SU-DHL-6 (cell line): ENCODE results near the gene KCNMB4.

Experiments
- H2AFZ ChIP-seq: fragments of 200-600 bp; sonication (generic); 2 replicates; pipeline ENCODE4 v1.6.1; 2014; ENCODE audit warnings: low read depth, mild to moderate bottlenecking, moderate library complexity, mixed read lengths, antibody characterized with exemption, low read length; ENCODE audit not compliant: severe bottlenecking
- H3F3A ChIP-seq: fragments of 200-600 bp; shearing (Covaris generic); 2 replicates; pipeline ENCODE4 v1.6.0; 2016; ENCODE audit warnings: antibody characterized with exemption, mild to moderate bottlenecking; ENCODE audit not compliant: insufficient read depth
- H3K27ac ChIP-seq: fragments of 200-600 bp; sonication (generic); 2 replicates; pipeline ENCODE4 v1.5.1; 2016; ENCODE audit warnings: low read depth, mild to moderate bottlenecking, low read length, moderate library complexity, mixed read lengths
- H3K27me3 ChIP-seq: fragments of 200-600 bp; sonication (generic), shearing (Covaris generic); 2 replicates; pipeline ENCODE4 v1.6.0; 2014; ENCODE audit warnings: mild to moderate bottlenecking, low read length
- H3K36me3 ChIP-seq: fragments of 200-600 bp; sonication (generic); 2 replicates; pipeline ENCODE4 v1.6.1; 2014; ENCODE audit warnings: mild to moderate bottlenecking, low read length, mixed read lengths
- H3K4me2 ChIP-seq: fragments of 300-600, 200-600 bp; shearing (Covaris generic), sonication (generic); 2 replicates; pipeline ENCODE4 v1.6.0; 2014; ENCODE audit warnings: low read length, low read depth, mild to moderate bottlenecking; ENCODE audit not compliant: poor library complexity, severe bottlenecking
- H3K4me3 ChIP-seq: fragments of 200-600 bp; sonication (generic); 2 replicates; pipeline ENCODE4 v1.5.1; 2014; ENCODE audit warnings: antibody characterized with exemption, low read length, mild to moderate bottlenecking, mixed read lengths; ENCODE audit not compliant: insufficient read depth, poor library complexity, severe bottlenecking
- H3K79me2 ChIP-seq: fragments of 200-600 bp; sonication (generic); 2 replicates; pipeline ENCODE4 v1.6.1; 2014; ENCODE audit warnings: mild to moderate bottlenecking, low read length, moderate library complexity; ENCODE audit not compliant: insufficient read depth
- H3K9ac ChIP-seq: fragments of 200-600 bp; sonication (generic); 2 replicates; pipeline ENCODE4 v1.7.0; 2014; ENCODE audit warnings: mild to moderate bottlenecking, low read length
- H3K9me2 ChIP-seq: fragments of 200-600 bp; sonication (generic); replicated peaks from 2 replicates; pipeline ENCODE4 v1.6.1; 2014; ENCODE audit warnings: low read length; ENCODE audit not compliant: insufficient read depth
- H3K9me3 ChIP-seq: fragments of 200-600 bp; sonication (generic); 2 replicates; pipeline ENCODE4 v1.6.1; 2014; ENCODE audit warnings: low read length, mixed read lengths; ENCODE audit not compliant: insufficient read depth
- H4K20me1 ChIP-seq: fragments of 200-600 bp; sonication (generic); 2 replicates; pipeline ENCODE4 v1.6.1; 2014; ENCODE audit warnings: low read depth, mild to moderate bottlenecking, antibody characterized with exemption, low read length, moderate library complexity, mixed read lengths
- EZH2phosphoT487 ChIP-seq: fragments of 200-600 bp; sonication (generic), shearing (Covaris generic); conservative IDR thresholded peaks from 2 replicates; pipeline ENCODE4 v1.6.1; 2018; ENCODE audit warnings: mild to moderate bottlenecking, antibody characterized with exemption, low read length, moderate library complexity, mixed read lengths
- TF ChIP-seq, protein P1 (sequence below): fragments of 200-600 bp; sonication (generic); IDR thresholded peaks from one replicate; pipeline ENCODE4 v1.5.1; 2017; ENCODE audit warnings: antibody characterized with exemption, mild to moderate bottlenecking, low read length, moderate library complexity; ENCODE audit not compliant: insufficient read depth, poor library complexity, severe bottlenecking

KCNMB4 gene

DNA sequence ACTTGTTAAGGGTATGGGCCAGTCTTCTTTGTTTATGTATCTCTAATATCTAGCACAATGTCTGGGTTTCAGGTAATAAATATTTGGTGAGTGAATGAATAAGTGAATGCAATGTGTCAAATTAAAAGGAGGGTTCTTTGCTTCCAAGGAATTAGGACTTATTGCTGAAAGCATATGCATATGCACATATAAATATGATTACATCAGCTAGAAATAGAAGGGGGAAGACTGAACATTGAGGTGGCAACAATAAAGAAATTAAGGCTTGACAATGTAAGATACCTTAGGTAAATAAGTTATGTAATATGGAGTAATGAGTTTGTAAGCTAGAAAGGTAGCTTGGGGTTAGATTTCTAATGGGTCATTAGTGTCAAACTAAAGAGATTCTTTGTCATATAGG lies 37.7 kb downstream of the KCNMB4 start:
- Histone ChIP-seq H3K4me3 (no peak overlapping the region), H3K9me2 (no peaks in the 10 kb centered on the region), H3K27me3 (no peaks in the 10 kb centered on the region), H3F3A (no peaks in the 10 kb centered on the region), H3K9ac (no peak overlapping the region), H3K9me3 (no peaks in the 10 kb centered on the region), H3K36me3 (no peaks in the 10 kb centered on the region), H4K20me1 (no peaks in the 10 kb centered on the region), H3K4me2 (no peak overlapping the region), H3K79me2 (no peaks in the 10 kb centered on the region), H2AFZ (no peak overlapping the region), H3K27ac (no peak overlapping the region)
- TF ChIP-seq, protein P1, sequence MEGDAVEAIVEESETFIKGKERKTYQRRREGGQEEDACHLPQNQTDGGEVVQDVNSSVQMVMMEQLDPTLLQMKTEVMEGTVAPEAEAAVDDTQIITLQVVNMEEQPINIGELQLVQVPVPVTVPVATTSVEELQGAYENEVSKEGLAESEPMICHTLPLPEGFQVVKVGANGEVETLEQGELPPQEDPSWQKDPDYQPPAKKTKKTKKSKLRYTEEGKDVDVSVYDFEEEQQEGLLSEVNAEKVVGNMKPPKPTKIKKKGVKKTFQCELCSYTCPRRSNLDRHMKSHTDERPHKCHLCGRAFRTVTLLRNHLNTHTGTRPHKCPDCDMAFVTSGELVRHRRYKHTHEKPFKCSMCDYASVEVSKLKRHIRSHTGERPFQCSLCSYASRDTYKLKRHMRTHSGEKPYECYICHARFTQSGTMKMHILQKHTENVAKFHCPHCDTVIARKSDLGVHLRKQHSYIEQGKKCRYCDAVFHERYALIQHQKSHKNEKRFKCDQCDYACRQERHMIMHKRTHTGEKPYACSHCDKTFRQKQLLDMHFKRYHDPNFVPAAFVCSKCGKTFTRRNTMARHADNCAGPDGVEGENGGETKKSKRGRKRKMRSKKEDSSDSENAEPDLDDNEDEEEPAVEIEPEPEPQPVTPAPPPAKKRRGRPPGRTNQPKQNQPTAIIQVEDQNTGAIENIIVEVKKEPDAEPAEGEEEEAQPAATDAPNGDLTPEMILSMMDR: no peak

GRCh38 chr12:70408004-70408790 lies 42.1 kb downstream of the KCNMB4 start:
- TF ChIP-seq, protein P1: no peak
- no peak for TF ChIP-seq EZH2phosphoT487
- no peak overlapping the region for H3K4me3 ChIP-seq
- H2AFZ ChIP-seq: no peak overlapping the region

GRCh38 chr12:70415987-70416386 lies 49.9 kb downstream of the KCNMB4 start:
- Histone ChIP-seq H3K36me3 (no peaks in the 10 kb centered on the region), H3K79me2 (no peaks in the 10 kb centered on the region), H2AFZ (no peak overlapping the region), H3K9me3 (no peaks in the 10 kb centered on the region), H3F3A (no peaks in the 10 kb centered on the region), H3K4me3 (no peak overlapping the region), H3K4me2 (no peak overlapping the region), H3K27me3 (no peaks in the 10 kb centered on the region), H3K9me2 (no peaks in the 10 kb centered on the region), H3K27ac (no peak overlapping the region), H4K20me1 (no peaks in the 10 kb centered on the region), H3K9ac (no peak overlapping the region)
- no peak for TF ChIP-seq EZH2phosphoT487
- TF ChIP-seq, protein P1: no peak

More at GRCh38 chr12:70408004-70408790, 42.1 kb downstream of the KCNMB4 start:
- no peak overlapping the region for H3K4me2 ChIP-seq
- H3K9ac ChIP-seq: no peak overlapping the region
- H3K9me3 ChIP-seq: no peaks in the 10 kb centered on the region
- no peak overlapping the region for H3K27ac ChIP-seq
- no peaks in the 10 kb centered on the region for H3K36me3 ChIP-seq
- no peaks in the 10 kb centered on the region for H3K27me3 ChIP-seq
- H3F3A ChIP-seq: no peaks in the 10 kb centered on the region
- H3K9me2 ChIP-seq: no peaks in the 10 kb centered on the region
- no peaks in the 10 kb centered on the region for H3K79me2 ChIP-seq
- H4K20me1 ChIP-seq: no peaks in the 10 kb centered on the region
